ENCODE data around the gene SPATA2.
"Not testable (repeated sequence)": the region's sequence is repeated elsewhere in the genome, so short reads cannot be mapped to it uniquely, and the experiment has no call there.

SPATA2 gene

GRCh38 chr20:49915380-49916145 is at the start of gene SPATA2:
Gene SPATA2, minus strand, starts transcription at chr20:49915529. Its CDS starts 7,039 bp downstream, at chr20:49908490.
- DNase-seq = peak; percentile 95

- no peak for DNase-seq
These were observed 46.1 kb upstream of the SPATA2 start for GRCh38 chr20:49961413-49961812.

- DNase-seq = not testable (repeated sequence)
These were observed 42.0 kb upstream of the SPATA2 start for GRCh38 chr20:49957089-49957938.

GRCh38 chr20:49956689-49957088 is 41.4 kb upstream of the SPATA2 start:
- DNase-seq = no peak

- DNase-seq = not testable (repeated sequence)
These were observed 40.6 kb upstream of the SPATA2 start for GRCh38 chr20:49955830-49956396.

GRCh38 chr20:49955167-49955566 is 39.8 kb upstream of the SPATA2 start:
- no peak for DNase-seq

- no peak for DNase-seq
These were observed 35.8 kb upstream of the SPATA2 start for GRCh38 chr20:49951151-49951550.

GRCh38 chr20:49948809-49949507 is 33.6 kb upstream of the SPATA2 start:
- DNase-seq = no peak

- no peak for DNase-seq
These were observed 32.8 kb upstream of the SPATA2 start for GRCh38 chr20:49948178-49948577.

- DNase-seq = no peak
These were observed 30.6 kb upstream of the SPATA2 start for GRCh38 chr20:49945701-49946477.

- DNase-seq = no peak
These were observed 30.0 kb upstream of the SPATA2 start for GRCh38 chr20:49945306-49945700.

GRCh38 chr20:49942942-49943341 is 27.6 kb upstream of the SPATA2 start:
- no peak for DNase-seq

- no peak for DNase-seq
These were observed 27.0 kb upstream of the SPATA2 start for GRCh38 chr20:49942303-49942702.

GRCh38 chr20:49941456-49941855 is 26.1 kb upstream of the SPATA2 start:
- no peak for DNase-seq

- no peak for DNase-seq
These were observed 23.1 kb upstream of the SPATA2 start for GRCh38 chr20:49938173-49939163.

GRCh38 chr20:49937027-49937929 is 21.9 kb upstream of the SPATA2 start:
- DNase-seq = no peak

- peak; percentile 90 for DNase-seq
These were observed 21.1 kb upstream of the SPATA2 start, which contains the start of gene RNF114 for GRCh38 chr20:49936153-49937026. Gene RNF114, plus strand, starts transcription at chr20:49936397. Its CDS starts 16 bp downstream, at chr20:49936413.

- no peak for DNase-seq
These were observed 20.4 kb upstream of the SPATA2 start for GRCh38 chr20:49935746-49936152.

GRCh38 chr20:49929142-49929494 is 13.8 kb upstream of the SPATA2 start:
- no peak for DNase-seq
